Measurements from ENCODE around the gene FAIM2.
A peak's percentile ranks its signal among the peaks of the same experiment; 100 is the strongest.

FAIM2 gene

DNA sequence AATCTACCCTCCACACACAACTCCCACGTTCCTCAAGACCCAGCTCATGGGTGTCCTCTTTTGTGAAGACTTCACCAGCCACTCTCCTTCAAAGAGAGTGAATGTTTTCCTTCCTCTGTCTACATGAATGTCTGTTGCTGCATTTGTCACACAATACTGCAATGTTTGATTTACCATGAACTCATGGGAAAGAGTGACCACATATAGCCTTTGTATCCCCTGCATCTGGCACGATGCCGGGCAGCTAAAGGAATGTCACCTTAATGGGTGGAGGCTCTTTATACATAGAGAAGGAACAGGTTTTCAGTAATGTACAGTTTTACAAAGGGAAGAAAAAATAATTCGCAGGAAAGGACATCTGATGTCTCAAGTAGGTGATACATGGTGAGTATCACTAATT lies 48.7 kb downstream of the FAIM2 start:
- DNase-seq: no peak

GRCh38 chr12:49853671-49854070 lies 50.0 kb downstream of the FAIM2 start:
- no peak for DNase-seq

DNA sequence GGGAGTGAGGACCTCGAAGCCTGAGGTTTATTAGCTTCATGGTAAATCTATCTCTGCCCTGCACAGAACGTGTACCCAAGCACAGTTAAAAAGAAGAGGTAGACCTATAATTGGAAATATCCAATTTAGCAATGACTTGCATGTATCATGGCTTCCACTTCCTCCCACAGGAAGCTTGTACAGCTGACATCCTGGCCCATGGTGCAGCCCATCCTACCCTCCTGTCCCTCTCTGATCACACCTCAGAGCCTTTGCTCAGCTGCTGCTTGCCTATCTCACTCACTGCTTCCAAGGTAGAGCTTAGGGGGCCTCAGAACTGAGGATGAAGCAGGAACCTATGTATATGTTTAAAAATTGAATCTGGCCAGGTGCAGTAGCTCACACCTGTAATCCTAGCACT lies 56.5 kb downstream of the FAIM2 start:
- no peak for DNase-seq

DNA sequence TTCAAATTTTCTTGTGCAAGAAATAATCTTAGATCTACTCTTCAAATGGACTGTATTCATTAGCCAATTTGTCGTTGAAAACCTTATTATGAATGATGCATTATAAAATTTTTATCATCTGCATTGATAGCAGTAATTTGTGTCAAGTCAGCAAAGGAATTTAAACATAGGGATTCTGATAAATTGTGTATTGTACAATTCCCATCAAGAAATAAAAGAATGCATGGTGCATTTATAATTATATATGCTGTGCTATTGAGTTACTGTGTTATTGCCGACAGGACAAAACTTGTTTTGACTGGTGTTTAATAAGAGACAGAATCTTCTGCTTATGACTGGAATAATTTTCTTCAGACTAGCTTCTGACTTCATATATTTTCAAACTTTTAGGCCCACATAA lies 57.7 kb downstream of the FAIM2 start:
- DNase-seq: no peak

DNA sequence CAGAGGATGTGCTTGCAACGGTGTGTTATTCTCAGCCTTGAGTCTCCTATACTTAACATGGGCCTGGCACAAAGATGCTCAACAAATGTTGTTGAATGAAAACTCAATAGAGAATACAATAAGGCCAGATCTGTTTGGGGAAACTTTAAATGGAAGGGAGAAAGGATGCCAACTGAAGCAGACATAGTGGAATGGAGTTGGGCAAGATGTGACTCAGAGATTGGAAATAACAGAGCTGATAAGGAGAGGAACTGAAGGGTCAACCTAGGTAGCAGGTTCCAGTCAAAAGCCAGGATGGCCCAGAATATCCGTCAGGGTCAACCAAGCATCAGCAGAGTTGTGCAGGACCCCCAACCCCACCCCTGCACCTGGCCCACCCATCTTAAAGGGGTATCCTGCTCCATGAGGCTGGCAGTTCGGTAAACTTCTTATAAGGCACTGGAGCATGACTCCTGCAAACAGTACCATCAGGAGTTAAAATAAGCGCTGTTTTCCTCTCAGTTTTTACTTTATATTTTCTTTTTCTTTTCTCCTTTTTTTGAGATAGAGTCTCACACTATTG lies 59.7 kb downstream of the FAIM2 start:
- DNase-seq: no peak

DNA sequence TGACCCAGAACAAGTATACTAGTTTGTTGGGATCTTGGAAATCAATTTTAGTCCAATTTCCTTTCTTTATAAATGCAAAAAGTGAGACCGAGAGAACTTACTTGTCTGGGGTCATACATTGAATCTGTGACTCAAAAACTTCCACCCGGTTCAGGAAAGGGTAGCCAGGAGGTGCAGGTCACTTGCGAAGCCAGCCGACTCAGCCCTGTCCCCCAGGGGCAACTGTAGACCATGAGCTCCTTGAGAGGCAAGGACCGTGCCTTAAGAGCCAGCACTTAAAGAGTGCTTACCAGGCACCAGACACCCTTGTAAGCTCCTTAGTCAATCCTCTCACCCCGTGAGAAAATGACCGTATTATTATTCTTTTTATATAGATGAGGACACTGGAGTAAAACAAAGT lies 60.3 kb downstream of the FAIM2 start:
- DNase-seq: peak; percentile 39

- DNase-seq: peak; percentile 95
Observed at GRCh38 chr12:49842519-49843352, 61.0 kb downstream of the FAIM2 start, which contains the start of gene BCDIN3D. TSS of gene BCDIN3D (minus strand) at chr12:49843106. CDS start at chr12:49843087, 19 bp downstream.

GRCh38 chr12:49838973-49839633 lies 64.6 kb downstream of the FAIM2 start:
- DNase-seq: peak; percentile 79

- no peak for DNase-seq
Observed at GRCh38 chr12:49832836-49833421, 70.8 kb downstream of the FAIM2 start.

DNA sequence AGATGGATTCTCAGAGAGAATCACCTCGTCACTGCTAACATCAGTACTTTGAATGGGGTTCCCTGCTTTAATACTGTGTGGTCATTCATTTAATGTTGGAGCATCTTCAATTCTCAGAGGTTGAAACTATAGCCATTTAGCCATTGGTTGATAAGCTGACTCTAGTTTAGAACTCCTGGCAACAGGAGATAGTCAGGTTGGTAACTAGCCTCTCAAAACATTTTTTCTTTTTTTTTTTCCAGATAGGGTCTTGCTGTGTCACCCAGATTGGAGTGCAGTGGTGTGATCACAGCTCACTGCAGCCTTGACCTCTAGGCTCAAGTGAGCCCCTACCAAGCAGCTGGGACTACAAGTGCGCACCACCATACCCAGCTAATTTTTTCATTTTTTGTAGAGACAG lies 72.0 kb downstream of the FAIM2 start:
- DNase-seq: no peak

DNA sequence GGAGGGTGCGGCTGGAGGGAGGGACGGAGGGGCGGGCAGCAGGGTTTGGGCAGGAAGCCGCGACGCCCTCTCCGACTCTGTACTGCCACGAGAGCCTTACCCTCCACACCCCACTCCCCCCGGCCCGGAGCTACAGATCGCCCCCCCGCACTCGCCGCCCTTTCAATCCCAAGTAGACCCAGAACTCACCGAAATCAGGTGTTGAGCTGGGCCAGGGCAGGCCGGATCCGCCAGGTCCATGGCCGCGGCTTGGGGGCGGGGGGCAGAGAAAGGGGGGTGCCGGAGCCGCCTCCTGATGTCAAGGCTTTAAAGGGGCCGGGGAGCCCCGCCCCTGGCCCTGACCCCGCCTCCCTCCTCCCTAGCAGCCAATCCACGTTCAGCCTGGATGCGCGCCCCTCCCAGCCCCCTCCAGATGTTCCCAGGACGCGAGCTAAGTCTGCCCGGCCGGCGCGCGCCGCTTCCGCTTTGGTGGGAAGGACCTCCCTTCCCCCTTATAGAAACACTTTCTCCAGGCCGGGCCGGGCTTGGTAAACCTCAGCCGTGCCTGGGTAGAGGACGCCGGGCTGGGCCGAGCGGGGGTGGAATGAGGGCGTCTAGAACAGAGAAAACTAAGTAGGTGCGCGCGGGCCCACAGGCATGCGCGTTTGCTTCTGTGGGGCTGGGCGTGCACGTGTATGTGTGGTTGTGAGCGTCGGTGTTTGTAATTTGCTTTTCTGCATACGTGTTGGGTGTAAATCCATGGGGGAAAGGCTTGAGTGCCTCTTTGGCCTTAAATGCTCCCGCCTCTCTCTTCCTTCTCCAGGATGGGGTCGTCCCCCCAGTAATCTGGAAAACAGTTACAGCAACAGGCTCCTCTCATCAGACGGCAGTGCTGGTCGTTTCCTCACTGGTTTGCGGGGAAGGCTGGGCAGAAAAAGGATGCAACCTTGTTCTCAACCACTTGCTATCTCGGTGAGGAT lies 75.3 kb downstream of the FAIM2 start, which contains the start of gene NCKAP5L:
TSS of gene NCKAP5L (minus strand) at position 281 of the 959 bp plus-strand sequence. CDS start 24,369 bp downstream, outside the sequence.
- peak; percentile 99 for DNase-seq

GRCh38 chr12:49827401-49828099 lies 76.2 kb downstream of the FAIM2 start:
- peak; percentile 91 for DNase-seq

DNA sequence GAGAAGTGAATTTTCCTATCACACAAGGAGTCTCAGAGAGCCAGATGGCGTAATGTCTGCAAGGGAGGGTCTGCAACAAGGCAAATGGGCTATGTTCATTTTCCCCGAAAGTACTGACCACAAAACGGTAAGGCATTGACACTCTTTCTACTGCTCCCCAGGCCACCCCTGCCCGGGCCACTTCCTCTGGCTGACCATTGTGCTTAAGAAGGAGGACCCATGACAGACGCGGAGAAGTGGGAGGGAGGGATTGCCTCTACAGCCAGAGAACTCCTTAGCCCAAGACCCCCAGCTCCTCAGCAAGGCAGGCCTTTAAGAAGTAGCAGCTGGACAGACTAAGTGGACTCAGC lies 76.7 kb downstream of the FAIM2 start:
- no peak for DNase-seq

- no peak for DNase-seq
Observed at GRCh38 chr12:49825971-49826421, 77.7 kb downstream of the FAIM2 start.

GRCh38 chr12:49825360-49825970 lies 78.2 kb downstream of the FAIM2 start:
- DNase-seq: peak; percentile 21

DNA sequence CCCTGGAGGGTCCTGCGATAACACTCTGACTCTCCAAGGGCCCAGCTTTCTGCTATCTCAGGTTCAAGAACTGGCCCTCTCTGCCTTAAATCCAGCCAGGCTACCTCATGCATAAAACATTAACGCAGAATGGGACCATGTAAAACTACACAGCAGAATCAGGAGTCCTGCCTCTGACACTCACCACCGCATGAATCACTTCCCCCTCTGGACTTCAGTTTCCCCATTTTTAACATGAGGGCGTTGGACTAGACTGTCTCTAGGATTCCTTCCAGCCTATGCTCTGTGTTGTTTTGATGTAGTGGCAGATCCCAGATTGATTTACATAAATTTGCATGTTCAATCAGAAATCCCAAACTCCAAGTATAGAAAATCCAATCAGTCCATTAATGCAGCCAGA lies 78.8 kb downstream of the FAIM2 start:
- no peak for DNase-seq

DNA sequence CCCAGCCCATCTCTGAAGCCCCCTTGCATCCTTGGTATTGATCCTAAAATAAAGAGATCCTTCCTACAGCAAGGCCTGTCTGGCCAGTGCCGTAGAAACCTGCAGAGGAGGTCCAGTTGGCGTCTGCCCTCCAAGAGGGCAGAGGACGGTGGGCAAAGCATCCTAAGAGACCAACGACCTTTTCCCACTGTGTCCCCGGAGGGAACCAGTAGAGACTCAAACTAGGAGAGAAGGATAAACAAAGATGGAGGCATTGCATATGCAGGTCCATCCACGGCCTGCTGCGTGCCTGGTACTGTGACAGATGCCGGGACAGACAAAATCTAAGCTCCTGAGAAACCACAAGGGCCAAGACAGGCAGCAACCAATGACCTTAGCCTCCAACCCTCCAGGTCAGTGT lies 79.3 kb downstream of the FAIM2 start:
- no peak for DNase-seq

GRCh38 chr12:49823951-49824350 lies 79.7 kb downstream of the FAIM2 start:
- peak; percentile 54 for DNase-seq

DNA sequence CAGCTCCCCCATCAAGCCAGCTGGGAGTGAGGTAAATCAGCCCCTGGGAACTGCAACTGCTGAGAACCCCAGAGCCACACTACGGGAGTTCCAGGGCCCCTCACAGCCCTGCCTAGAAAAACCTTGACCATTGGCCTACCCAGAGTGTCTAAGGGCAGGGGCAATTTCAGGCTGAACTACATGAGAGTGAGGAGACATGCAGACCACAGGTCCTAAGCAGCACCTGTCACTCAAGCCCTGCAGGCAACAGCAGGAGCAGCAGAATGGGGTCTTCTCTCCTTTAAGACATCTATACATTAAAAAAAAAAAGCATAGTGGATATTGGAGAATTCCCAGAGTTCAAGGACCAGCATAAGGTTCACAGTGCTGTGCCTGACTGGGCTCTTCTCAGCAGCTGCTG lies 80.3 kb downstream of the FAIM2 start:
- no peak for DNase-seq

- DNase-seq: peak; percentile 72
Observed at GRCh38 chr12:49821373-49822287, 82.1 kb downstream of the FAIM2 start.
